AG04449 (cell line): ENCODE measurements around the gene SIRT3.

Experiments
- CTCF ChIA-PET: fragments of 350-600 bp; formaldehyde crosslinking; extraction: SDS; loops from one replicate; lab custom pipeline; 2021; ENCODE audit warnings: antibody characterized with exemption; lab: Yijun Ruan, JAX
- POLR2A ChIA-PET: fragments of 400-600, 350-600 bp; formaldehyde crosslinking; extraction: SDS; loops from one replicate; lab custom pipeline; 2020; ENCODE audit warnings: antibody characterized with exemption, inconsistent platforms; lab: Yijun Ruan, JAX
- DNase-seq: peaks from one replicate; pipeline ENCODE4 v3.0.0-alpha.2; 2010; ENCODE audit warnings: low read depth, low spot score
- H3K4me3 ChIP-seq: 2 replicates; pipeline ENCODE4 v1.5.1; 2011; ENCODE audit warnings: low read depth, mild to moderate bottlenecking, control low read depth, low read length
- TF ChIP-seq, protein P1 (sequence below): IDR thresholded peaks from one replicate; pipeline ENCODE4 v1.5.1; 2011; ENCODE audit warnings: mild to moderate bottlenecking, moderate library complexity, low read length, control low read depth, inconsistent platforms; ENCODE audit not compliant: insufficient read depth; ENCODE audit errors: missing control alignments

Gene SIRT3

DNA sequence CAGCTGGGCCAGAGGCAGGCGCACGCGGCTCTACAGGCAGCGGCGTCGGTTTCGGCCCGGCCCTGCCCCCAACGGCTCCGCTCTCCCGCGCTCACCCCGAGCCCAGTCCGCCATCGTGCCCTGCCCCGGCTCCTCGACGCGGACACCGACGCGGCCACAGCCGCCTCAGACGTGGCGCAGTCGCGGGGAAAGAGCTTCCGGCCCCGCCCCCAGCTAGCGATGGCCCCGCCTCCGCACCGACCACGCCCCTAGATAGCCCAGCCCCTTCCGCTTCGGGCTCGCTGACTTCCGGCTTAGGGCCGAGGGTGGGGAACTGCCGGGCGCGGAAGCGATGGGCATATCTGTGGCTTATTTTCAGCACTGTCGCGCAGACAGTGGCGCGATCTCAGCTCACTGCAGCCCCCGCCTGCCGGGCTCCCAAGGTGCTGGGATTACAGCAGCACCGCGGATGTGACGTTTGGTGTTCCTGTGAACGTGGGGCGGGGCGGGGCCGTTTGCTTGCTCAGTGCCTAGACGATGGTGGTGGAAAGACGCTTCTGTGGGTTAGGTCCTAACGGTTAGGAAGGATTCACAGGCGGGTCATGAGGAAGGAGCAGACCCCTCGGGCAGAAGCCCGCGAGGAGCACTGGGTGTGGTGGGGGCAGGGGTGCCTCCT is 28.8 kb downstream of the SIRT3 start, which contains the start of the genes BET1L and RIC8A:
TSS of gene BET1L (minus strand) at position 192 of the 655 bp plus-strand sequence. CDS start at position 114, 78 bp downstream.
TSS of gene RIC8A (plus strand) at position 501 of the 655 bp plus-strand sequence. CDS start 1,147 bp downstream, outside the sequence.
- TF ChIP-seq, protein P1, sequence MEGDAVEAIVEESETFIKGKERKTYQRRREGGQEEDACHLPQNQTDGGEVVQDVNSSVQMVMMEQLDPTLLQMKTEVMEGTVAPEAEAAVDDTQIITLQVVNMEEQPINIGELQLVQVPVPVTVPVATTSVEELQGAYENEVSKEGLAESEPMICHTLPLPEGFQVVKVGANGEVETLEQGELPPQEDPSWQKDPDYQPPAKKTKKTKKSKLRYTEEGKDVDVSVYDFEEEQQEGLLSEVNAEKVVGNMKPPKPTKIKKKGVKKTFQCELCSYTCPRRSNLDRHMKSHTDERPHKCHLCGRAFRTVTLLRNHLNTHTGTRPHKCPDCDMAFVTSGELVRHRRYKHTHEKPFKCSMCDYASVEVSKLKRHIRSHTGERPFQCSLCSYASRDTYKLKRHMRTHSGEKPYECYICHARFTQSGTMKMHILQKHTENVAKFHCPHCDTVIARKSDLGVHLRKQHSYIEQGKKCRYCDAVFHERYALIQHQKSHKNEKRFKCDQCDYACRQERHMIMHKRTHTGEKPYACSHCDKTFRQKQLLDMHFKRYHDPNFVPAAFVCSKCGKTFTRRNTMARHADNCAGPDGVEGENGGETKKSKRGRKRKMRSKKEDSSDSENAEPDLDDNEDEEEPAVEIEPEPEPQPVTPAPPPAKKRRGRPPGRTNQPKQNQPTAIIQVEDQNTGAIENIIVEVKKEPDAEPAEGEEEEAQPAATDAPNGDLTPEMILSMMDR, result no peak
- DNase-seq, result peak; percentile 93
- POLR2A ChIA-PET, result interaction anchor here (0.6 to 2.3 kb wide), 13 partner anchors 9 to 241 kb away, joined by 3 to 15 read pairs (median 4); a partner anchor contains a TSS
- H3K4me3 ChIP-seq, result peak within 1 kb of the TSS; percentile 96
- CTCF ChIA-PET, result interaction anchor here (1.5 kb wide), 1 partner anchor 241 kb away, joined by 6 read pairs; no protein-coding TSS in a partner anchor

DNA sequence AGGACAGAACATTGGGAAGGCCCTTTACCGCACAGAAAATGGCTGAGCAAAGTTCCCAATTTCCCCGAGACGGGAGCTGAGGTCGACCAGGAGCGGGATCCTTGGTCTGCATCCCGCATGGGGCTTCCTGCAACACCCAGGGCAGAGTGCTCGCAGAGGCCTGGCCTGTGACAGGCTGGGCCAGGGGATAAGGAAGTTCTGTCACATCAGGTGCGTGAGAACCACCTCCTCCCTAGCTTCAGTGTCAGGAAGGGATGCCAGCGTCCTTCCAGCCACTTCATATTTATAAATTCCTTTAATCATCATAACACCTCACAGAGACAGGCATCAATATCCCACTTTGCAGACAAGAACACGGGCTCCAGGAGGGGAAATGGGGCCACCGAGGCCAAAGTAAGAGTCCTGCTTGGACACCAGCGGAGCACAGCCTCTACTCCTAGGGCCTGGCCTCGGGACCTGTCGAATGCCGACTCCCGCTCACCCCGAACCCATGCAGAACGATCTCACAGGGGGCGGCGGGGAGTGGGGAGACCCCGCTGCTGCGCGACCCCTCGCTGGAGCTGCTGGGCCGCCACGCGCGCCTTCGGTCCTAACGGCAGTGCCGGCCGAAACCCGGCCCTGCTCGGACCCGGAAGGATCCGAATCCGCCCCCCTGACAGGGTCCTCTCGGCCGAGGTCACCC is 29.5 kb downstream of the SIRT3 start:
- TF ChIP-seq, protein P1, result no peak
- peak overlapping the region; percentile 96 for H3K4me3 ChIP-seq
- ChIA-PET POLR2A (interaction anchor here (0.6 to 2.3 kb wide), 12 partner anchors 9 to 241 kb away, joined by 3 to 15 read pairs (median 4); a partner anchor contains a TSS), CTCF (interaction anchor here (1.0 to 1.5 kb wide), 2 partner anchors 234 to 242 kb away, joined by 3 to 6 read pairs; no protein-coding TSS in a partner anchor)
- no peak for DNase-seq

DNA sequence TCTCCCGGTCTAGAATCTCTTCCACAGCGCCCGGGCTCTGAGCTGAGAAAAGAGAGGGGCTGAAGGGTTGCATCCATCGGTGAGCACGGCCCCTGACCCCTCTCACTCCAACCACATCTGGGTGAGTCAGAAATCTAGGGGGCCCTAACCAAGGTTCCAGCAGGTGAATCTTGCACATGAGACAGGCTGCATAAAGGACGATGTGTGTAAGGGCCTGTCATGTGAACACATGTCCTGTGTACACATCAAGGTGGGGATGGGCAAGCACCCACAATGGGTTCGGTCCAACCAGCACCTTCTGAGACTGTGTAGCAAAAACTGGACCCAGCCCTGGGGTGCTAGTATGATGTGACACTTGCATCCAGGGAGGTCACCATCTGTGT is 30.1 kb downstream of the SIRT3 start:
- ChIA-PET CTCF (interaction anchor here (1.0 kb wide), 1 partner anchor 235 kb away, joined by 3 read pairs; no protein-coding TSS in a partner anchor), POLR2A (interaction anchor here (1.6 to 2.3 kb wide), 3 partner anchors 9 to 150 kb away, joined by 7 to 15 read pairs (median 8); a partner anchor contains a TSS)
- TF ChIP-seq, protein P1, result no peak
- H3K4me3 ChIP-seq, result peak overlapping the region; percentile 96
- no peak for DNase-seq

DNA sequence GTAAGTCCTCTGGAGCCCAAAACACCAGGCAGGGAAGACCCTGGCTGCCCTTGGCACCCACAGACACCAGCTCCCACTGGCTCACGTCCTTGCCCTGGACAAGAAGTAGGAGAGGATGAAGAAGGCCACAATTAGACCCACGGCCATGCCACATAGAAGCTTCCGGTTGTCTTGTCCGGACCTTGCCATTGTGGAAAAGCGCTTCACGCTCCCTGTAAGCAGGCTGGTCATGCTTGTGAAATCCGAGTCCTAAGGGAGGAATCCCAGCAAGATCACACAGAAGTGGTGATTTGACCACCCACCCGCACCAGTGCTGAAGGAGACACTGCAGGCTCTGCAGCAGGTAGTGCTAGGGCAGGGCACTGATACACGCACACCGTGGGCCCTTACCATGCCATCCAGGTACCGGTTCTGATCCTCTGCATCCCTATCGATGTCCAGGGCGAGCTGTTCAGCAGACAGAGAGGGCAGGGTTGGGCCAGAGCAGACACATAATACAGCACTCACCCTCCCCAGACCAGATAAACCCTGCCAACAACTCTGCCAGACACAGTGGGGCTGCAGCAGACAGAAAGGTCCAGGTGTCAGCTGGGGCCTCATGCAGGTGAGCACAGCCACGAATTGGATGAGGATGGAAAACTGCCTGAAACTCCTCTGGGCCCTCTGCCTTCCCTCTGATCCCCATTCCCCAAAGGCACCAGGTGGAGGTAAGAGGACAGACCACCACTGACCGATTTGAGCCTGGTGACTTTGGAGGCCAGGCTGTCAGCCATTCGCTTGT is 30.7 kb downstream of the SIRT3 start:
- POLR2A ChIA-PET, result interaction anchor here (1.5 kb wide), 1 partner anchor 11 kb away, joined by 5 read pairs; no protein-coding TSS in a partner anchor
- DNase-seq, result no peak
- TF ChIP-seq, protein P1, result no peak
- CTCF ChIA-PET, result interaction anchor here (1.0 kb wide), 1 partner anchor 236 kb away, joined by 3 read pairs; no protein-coding TSS in a partner anchor
- H3K4me3 ChIP-seq, result peak overlapping the region; percentile 96

DNA sequence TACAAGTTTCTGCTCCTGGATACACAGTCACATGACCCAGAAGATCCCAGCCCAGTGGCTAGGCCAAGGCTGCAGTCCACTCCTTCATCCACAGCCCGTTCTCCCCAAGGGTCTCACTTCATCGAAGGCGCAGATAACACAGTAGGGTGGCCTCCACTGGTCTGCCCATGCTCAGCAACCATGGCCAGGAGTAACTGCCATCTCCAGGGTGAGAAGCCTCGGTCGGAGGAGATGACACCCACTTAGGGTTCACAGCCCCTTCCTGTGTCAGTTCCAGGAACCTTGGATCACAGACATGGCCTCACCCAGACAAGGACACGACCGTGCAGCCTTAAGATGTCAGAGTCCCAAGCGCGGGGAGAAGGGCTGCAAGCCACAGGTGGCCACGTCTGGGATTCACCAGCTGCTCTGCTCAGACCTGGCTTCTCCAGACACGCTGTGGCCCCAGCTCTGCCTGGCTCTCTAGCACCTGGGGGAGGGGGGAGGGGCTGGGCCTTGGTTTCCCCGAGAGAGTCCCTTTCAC is 31.5 kb downstream of the SIRT3 start:
- TF ChIP-seq, protein P1, result no peak
- H3K4me3 ChIP-seq, result no peak overlapping the region
- ChIA-PET POLR2A (interaction anchor here (1.5 kb wide), 1 partner anchor 11 kb away, joined by 5 read pairs; no protein-coding TSS in a partner anchor), CTCF (no interaction called here)
- no peak for DNase-seq
